NAMALWA (cell line): ENCODE results near the gene PPM1M.

Experiments used
- DNase-seq: peaks from one replicate; pipeline ENCODE4 v3.0.0-alpha.2; 2015; ENCODE audit warnings: low spot score

Gene PPM1M

DNA sequence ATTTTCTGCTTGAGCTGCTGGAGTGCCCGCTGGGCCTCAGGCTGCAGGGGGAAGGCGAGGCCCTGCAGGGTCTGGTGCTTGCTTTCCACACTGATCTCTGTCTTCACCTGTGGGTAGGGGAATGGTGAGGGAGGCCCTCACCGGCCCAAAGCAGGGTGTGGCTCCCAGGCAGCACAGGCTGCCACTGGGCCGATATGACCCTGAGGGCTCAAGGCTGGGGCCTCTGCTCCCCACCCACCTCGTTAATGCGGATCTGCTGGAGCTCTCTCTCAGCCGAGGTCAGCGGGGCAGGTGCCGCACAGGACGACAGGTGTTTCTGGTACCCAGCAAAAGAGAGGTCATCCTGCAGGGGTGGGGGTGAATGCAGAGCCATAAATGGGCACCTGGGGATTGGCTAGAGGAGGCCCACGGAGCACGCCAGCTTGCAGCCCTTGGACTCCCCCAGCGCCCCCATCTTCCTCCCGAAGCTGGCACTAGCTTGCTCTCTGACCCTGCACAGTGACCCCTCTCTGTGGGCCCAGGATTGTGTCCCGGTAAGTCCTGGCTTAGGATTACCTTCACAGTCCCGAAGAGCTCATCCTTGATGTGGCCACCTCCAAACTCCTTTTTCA, 14.6 kb upstream of the PPM1M start:
- no peak for DNase-seq

DNA sequence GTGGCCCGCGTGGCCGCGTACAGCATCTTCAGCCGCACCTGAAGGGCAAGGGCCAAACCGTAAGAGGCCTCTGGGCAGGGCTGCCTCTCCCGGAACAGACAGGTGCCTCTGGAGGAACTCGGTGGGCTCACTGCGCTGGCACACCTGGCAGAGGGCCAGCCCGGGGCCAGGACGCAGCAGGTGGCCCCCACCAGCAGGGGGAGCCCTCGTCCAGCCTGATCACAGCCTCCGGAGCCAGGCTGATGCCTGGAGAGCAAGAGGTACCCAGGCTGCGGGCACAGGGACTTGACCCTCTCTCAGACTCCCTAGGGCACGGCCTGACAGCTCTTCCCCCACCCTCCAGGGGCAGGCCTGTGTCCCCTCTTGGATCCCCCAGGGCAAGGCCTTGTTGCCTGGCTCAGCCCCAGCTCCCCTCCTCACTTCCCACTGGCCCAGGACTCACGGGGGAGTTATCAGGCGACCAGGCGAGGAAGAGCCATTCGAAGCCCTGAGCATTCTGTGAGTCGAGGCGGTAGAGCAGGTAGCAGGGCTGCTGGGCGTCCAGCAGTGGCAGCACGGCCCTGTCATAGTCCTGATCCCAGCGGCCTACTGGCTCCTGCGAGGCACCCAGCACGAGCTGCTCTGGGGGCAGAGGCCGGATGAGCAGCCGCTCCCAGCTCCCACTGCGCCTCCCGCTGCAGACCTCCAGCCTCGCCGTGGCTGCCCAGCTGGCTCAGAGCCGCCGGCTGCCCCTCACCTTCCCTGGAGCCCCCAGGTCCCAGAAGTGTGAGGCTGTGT, 13.9 kb upstream of the PPM1M start:
- peak; percentile 69 for DNase-seq

DNA sequence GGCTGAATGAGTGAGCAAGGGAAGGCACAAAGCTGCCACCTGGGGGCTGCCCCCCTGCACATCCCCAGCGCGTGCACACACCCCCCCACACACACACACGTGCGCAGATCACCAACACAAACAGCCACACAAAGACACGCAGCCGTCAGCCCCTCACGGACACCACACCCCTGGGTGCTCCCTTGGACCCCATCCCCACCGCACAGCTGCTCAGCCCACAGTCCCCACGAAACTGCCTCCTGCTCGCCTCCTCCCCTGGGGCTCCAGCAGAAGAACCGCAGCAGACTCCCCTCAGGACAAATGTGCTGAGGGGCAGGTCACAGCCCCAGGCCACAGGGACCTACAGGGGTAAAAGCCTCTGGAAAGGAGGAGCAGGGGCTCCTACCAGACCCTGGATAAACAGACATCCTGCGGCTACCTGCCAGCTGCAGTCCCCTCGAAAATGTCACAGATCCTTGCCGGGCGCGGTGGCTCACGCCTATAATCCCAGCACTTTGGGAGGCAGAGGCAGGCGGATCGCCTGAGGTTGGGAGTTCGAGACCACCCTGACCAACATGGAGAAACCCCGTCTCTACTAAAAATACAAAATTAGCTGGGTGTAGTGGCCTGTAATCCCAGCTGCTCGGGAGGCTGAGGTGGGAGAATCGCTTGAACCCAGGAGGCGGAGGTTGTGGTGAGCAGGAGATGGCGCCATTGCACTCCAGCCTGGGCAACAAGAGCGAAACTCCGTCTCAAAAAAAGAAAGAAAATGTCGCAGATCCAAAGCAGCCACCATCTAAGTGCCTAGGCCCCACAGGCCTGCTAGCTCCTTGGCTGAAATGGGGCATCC, 13.1 kb upstream of the PPM1M start:
- no peak for DNase-seq

DNA sequence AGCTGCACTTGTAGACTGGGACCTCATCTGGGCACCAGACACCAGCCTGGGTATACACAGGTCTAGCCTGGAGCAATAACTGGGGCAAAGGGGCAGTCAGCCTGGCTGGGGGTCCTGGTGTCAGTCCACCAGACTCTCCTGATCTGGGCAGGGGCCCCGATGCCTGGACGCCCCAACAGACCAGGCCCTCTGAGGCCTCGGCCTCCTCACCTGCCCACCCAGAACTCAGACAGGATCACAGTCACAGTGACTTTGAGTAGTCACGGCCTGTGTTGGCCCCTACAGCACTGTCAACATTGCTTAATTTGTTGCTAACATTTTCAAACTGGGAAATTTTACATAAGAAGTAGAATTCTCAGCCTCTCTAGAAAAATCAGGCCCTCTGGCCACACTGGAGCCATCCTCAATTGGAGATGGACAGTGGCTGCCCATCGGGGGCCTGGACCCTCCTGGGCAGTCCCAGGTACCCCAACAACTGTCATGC, 12.4 kb upstream of the PPM1M start:
- no peak for DNase-seq

DNA sequence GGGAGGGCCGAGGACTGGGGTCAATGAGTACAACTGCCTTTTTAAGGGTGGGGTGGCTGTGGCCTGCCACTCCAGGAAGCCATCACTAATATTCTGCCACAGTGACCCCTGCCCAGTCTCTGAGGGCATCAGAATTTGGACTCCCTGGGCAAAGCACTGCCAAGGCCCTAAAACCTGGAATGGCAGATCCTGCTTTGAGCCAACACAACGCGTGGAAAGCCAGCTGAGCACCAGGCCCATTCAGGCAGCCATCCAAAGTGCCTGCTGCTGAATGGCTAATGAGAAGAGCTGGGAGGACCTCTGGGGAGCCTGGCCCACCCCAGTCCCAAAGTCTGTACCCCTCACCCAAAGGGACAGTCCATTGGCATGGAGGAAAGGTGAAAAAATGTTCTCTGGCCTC, 11.6 kb upstream of the PPM1M start:
- DNase-seq, result no peak

DNA sequence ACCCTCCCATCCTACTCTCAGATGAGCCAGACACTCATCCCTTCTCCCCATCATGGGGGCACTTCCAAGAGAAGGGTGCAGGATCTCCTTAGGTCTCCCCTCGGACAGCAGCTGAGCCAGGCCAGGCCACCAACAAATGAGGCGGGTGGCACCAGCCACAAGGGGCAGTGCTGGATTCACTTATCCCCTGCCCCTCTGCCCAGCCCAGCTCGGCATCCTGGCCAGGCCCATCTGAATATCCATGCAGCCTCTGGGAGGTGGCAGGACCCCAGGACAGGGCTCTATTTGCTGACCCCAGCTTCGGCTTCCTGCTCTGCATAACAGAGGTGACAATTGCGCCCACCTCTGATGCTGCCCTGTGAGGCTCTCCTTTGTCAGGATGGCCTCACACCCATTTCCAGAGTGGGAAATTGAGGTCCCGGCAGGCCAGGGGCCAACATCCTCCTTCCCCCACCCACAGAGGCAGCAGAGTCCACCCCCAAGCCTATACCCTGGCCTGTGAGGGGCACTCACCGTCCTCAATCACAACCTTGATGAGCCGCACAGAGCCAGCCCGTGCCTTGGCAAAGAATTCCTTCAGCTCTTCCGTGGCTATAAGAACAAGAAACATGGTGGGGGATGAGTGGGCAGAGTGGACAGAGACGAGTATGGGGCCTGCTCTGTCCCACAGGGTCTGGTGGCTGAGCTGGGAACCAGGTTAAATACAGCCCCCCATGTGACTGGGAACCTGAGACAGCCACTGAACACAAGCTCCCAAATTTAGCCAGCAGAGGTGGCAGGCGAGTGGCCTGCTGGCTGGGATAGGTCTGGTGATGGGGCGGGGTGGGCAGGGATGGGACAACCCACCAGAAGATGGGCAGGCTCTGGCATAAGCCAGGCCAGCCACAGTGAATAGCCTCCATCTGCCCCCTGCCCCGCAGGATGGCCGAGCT, 10.8 kb upstream of the PPM1M start:
- no peak for DNase-seq

DNA sequence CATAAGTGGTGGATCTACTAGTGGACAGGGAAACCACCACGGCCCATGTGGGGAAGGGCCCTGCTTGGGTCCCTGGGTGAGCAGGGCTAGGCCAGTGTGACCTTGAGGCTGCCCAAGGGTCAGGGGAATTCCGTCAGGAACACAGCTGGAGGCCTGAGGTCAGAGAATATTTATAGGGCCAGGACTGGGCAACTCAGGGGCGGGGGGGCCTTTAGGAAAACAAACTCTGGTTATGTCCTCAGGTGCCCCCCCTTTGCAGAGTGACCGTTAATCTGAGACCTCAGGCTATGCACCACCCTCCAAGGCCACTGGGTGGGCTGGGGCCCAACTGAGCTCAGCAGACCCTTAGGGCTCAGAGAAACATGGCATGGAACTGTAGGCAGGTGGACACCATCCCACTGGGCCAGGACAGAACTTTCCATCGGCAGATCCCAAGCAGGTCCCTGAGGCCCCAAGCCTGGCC, 9.1 kb upstream of the PPM1M start:
- DNase-seq, result no peak

DNA sequence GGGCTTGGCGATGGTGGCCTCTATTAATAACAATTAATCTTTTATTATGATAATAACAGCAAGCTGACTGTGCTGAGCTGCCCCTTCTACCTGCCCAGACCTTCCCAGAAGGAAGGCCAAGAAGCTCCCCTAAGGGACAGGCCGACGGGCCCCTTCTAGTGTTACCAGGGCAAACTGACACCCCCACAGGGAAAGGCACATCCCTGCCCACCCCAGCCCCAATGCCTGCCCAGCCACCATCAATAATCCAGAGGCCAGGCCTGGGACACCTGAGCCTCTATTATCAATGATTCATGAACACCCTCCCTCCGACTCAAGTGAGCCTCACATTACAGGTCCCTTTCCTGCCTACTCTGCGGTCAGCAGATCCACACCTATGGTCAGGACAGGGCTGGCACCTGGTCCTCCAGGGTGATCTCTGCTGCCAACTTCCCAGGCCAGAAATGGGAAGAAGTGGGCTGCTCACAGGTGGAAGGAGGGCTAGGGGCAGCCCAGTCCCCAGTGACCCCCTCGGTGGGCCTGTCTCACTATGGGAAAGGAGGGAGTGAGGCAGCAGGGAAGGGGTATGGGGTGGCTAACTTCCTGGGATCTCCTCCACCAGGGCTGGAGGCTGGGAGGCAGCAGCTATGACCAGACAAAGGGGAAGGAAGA, 8.4 kb upstream of the PPM1M start:
- DNase-seq, result no peak

DNA sequence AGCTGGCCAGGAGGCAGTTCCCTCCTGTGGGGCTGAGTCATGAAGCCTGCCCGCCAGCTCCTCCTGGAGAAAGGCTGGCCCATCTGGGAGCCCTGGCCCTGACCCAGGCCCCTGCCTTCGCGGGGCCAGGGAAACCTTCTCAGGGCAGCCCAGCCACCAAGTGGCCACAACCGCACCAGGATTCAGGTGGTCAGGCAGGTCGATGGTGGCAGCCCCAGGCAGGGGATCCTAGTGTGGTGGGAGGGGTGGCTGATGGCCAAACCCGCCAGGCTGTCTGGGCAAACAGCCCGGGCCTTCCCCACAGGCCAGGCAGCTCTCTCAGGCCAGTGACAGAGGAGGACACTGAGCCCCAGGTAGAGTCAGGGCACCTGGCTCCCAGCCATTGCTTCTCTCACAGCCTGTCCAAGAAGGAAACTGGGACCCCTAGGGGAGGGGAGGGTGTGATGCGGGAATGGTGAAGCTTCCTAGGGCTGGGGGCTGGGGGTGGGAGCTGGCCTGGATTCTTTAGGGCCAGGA, 7.8 kb upstream of the PPM1M start:
- DNase-seq, result no peak

DNA sequence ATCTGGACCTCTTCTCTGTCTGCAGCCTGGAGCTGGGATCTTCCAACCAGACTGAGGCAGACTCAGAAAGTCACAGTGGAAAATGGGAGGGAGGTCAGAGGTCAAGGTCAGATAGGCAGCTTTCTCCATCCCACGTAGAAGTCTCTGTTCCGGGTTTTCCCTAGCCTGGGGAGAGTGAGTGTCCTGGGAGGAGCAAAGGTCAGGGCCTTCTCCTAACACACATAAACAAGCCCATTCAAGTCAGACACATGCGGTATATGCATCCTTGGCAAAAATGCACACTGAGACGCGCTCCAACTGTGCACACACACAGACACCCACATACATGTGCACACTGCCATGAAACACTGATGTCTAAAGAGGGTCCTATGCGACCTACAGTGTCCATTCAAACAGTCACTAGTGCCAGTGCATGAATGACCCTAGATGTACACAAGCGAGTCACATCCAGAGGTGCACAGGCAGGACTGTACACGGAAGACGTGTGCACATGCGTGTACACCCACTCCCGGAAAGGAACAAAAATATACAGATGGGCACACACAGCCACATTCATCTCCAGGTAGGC, 7.3 kb upstream of the PPM1M start:
- DNase-seq, result no peak

DNA sequence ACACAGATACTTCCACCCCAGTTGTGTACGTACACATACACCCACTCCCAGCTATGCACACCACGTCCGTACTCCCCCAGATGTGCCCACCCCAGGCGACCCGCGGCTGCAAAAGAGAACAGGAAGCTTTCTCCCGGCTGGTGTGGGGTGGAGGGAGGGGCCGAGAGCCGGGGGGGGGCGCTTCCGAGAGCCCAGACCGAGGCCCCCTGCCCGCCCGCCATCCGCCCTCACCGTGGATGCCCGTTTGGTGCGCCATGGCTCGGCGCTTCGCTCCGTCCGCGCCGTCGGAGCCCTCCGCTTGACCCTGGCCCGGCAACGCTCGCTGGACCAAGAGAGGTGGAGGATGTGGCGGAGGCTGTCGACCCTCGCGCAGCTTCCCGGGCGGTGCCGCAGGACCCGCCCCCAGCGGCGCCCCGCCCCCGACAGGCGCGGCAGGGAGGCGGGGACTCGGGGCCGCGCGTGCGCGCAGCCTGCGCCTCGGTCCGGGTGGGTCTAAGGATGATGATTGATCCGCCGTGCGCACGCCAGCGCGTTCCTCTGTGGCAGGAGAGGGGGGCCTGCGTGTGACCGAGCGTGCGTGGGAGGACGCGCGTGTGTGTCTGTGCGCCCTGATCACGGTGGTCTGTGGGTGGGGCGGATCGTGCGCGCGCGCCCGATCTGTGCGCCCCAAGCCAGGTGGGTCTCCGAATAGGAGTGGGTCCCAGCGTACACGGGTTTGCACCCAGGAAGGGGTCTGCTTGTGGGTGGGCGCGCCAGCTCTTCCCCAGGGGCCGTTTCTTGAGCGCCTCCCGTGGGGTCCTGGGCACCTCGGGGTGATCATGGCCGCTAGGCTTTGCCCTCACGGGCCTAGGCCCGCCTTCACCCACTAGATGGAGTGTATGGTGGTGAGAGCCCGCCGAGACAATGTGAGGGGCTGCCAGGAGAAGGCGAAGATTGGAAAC, 6.5 kb upstream of the PPM1M start, which contains the start of gene TWF2:
Gene TWF2 (minus strand): TSS at position 398 of the 941 bp plus-strand sequence. CDS start 142 bp downstream, at position 256.
- peak; percentile 74 for DNase-seq

DNA sequence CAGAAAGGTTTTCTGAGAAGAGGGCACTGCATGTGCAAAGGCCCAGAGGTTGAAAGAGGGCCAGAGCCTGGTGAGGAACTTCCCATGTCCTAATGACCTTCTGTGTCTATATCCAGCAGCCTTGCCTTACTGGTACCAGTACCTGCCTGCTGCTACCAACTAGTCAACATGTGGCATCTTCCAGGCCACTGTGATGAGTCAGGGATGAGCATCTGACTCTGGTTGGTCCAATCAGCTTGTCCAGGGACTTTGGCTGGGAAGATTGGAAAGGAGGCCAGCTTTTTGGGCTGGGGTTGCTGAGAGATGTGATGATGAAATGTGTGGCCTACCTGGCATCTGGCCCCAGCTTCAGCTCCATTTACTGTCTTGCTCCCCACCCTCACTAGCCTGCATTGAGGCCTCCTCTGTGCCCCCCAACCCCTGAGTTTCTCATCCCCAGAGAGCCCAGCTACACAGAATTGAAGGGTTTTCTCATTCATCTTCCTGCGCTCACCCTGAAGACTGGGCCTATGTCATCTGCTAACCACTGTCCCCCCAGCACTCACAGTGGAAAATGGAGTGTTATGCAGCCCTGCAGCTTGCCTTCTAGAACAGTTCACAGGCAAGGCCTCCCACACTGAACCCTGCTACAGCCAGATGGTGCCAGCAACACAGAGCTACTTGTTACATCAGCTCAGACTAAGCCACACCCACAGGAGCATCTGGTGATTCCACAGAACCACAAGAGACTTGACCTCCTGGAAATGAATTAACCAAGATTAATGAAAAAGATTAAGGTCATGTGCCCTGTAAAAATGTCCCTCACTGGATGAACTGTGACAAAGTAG, 5.3 kb upstream of the PPM1M start:
- peak; percentile 75 for DNase-seq

DNA sequence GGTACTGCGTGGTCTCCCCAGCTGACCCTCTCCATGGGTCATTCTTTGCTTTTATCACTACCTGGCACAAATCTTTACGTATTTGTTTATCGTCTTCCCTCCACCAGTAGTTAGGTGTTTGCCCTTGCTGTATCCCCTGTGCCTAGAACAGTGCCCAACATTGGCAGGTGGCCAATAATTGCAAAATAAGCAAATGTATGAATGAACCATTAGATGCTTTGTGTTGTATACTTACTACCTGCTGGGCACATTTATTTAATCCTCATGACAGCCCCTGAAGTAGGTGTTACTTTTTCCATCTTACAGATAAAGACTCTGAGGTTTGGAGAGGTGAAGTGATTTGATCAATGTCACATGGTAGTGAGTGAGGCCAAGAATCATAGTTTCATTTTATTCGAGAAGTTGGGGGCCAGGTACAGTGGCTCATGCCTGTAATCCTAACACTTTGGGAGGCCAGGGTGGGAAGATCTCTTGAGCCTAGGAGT, 4.6 kb upstream of the PPM1M start:
- no peak for DNase-seq

DNA sequence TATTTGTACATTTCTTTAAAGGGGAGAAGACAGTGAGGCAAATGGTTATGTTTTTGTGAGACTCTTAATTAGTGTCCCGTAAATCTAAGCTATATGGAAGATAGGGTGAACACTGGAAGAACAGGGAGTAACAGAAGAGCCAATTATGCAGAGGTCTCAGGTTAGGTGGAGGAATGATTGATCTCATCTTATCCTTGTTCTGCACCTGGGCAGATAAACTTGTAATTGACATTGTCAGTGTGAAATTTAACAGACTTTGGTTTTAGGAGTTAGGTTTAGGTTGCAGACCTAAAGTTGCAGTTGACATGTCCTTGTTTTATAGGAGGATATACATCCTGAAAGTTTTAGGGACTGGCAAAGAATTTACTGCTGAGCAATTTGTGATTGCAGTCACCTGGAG, 3.5 kb upstream of the PPM1M start:
- no peak for DNase-seq

DNA sequence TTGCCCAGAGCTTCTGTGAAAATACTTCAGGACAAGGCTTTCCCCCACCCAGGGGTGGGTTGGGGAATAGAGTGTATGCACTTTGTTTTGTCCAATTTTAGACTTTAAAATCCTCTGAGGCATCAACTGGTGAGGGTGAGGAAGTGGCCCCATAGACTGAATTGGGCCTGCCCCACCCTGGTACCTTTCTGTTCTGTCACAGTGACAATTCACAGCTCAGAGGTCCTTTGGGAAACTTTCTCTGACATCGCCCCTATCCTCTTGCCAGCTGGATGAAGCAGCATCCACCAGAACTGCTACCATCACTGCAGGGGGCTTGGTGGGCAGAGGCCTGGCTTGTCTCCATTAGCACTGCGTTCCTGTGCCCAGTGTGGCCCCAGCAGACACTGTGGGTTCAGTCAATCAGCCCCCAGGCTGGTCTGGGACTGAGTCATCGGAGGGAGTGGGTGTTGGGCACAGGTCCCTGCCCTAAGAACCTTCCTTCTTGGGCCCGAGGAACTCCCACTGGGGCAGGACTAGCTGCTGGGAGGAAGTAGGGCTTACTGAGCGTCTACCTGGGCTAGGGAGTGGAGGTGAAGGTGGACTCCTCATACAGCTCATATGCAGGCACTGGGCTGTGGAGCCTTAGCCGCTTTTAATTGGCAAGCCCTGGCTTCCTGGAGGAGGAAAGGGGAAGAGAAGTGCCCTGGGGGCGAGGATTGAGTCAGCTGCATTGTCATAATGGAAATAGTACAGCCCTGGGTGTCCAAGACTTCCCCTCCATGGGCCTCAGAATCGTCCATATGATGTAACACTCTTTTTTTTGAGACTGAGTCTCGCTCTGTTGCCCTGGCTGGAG, 1.5 kb upstream of the PPM1M start:
- DNase-seq, result no peak

DNA sequence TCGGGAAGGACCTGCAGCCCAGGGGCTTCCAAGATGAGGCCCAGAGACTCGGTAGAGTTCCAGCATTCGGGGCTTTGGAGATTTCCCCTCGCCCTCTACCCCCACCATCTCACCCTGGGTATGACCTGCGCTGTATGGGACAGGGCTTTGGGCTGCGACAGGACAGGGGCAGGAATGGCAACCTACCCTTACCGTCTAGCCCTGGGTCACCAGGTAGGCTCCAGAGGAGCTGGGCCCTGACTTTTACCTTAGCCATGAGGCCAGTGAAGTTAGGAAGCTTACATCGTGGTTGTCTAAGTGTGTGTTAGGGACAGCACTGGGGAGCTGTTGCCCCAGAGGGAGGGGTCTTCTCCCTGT, 683 bp downstream of the PPM1M start:
- no peak for DNase-seq

DNA sequence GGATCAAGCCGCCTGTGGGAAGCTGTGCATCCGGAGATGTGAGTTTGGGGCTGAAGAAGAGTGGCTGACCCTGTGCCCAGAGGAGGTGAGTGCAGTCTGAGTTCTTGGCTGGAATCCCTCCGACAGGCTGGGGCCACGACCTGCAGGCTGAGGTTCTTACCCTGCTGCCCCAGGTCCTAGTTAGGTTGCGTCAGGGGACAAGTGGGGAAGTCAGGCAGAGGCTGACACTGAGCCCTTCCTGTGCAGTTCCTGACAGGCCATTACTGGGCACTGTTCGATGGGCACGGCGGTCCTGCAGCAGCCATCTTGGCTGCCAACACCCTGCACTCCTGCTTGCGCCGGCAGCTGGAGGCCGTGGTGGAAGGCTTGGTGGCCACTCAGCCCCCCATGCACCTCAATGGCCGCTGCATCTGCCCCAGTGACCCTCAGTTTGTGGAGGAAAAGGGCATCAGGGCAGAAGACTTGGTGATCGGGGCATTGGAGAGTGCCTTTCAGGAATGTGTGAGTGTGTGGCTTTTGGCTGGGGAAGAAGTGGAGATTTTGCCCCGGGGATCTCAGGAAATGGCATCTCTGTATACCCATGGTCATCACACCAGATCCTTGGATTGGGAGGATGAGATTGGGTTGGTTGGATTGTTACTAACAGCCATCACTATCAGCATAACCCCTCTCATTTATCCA, 1.3 kb downstream of the PPM1M start:
- no peak for DNase-seq
